NCI-H2196 treated with DMSO at 0.1 percent for 48 hours (cell line): ENCODE measurements around the gene SPR.

Experiments used
- DNase-seq: peaks from one replicate; lab custom pipeline; 2025; ENCODE audit not compliant: unreplicated experiment; lab: John Stamatoyannopoulos, UW

The SPR gene

GRCh38 chr2:72915320-72915906 is 28.2 kb downstream of the SPR start:
- no peak for DNase-seq

GRCh38 chr2:72915907-72916742 is 28.9 kb downstream of the SPR start:
- peak; percentile 25 for DNase-seq

- no peak for DNase-seq
Observed at GRCh38 chr2:72916743-72917137, 29.5 kb downstream of the SPR start.

GRCh38 chr2:72917138-72917876 is 30.1 kb downstream of the SPR start, which contains the start of gene EMX1:
Gene EMX1, plus strand, starts transcription at chr2:72917519. Its CDS starts 334 bp downstream, at chr2:72917853.
- DNase-seq: peak; percentile 55

GRCh38 chr2:72917877-72918553 is 30.8 kb downstream of the SPR start:
- no peak for DNase-seq

GRCh38 chr2:72919414-72920317 is 32.5 kb downstream of the SPR start:
- DNase-seq: no peak

GRCh38 chr2:72920318-72921087 is 33.3 kb downstream of the SPR start:
- DNase-seq: no peak

- DNase-seq: no peak
Observed at GRCh38 chr2:72921088-72921851, 34.1 kb downstream of the SPR start.

GRCh38 chr2:72921853-72922252 is 34.6 kb downstream of the SPR start:
- DNase-seq: no peak

GRCh38 chr2:72923833-72924352 is 36.7 kb downstream of the SPR start:
- DNase-seq: no peak

GRCh38 chr2:72924353-72925240 is 37.4 kb downstream of the SPR start:
- DNase-seq: no peak

GRCh38 chr2:72925328-72925943 is 38.2 kb downstream of the SPR start:
- DNase-seq: no peak

- DNase-seq: no peak
Observed at GRCh38 chr2:72926368-72926767, 39.2 kb downstream of the SPR start.

- no peak for DNase-seq
Observed at GRCh38 chr2:72926811-72927465, 39.7 kb downstream of the SPR start.

GRCh38 chr2:72927619-72928550 is 40.7 kb downstream of the SPR start:
- no peak for DNase-seq
